Right ventricle myocardium superior (tissue), 1 donor: ENCODE data around the gene NECTIN2. TPM values are rescaled to one million over a fixed set of nuclear protein-coding genes. Genes with fewer than 3 reads are reported as not detected.
"Not testable (repeated sequence)": the region's sequence is repeated elsewhere in the genome, so short reads cannot be mapped to it uniquely, and the experiment has no call there.

ENCODE experiments used
- ATAC-seq: fragments of 200-7000 bp; cut with Tn5 transposase; one replicate; pipeline ENCODE4 v1.9.1; 2020; ENCODE audit warnings: mild to moderate bottlenecking; ENCODE audit not compliant: poor library complexity
- DNase-seq: peaks from one replicate; pipeline ENCODE4 v3.0.0-alpha.2; 2020
- intact Hi-C: fragments of 100-400 bp; cut with DNase I; formaldehyde crosslinking; loops from one replicate; pipeline ENCODE4 v1.11.2; 2022
- total RNA-seq: library from RNA; stranded (reverse); fragmentation: NEBNext Ultra II Directional; extraction: Animal tissue kit (Norgen Biotek cat#: 25700); gene quantifications from one replicate; pipeline ENCODE4 v1.2.1, GENCODE V29; 2021
- donor health status: DM: no; HTN: yes; CAD: no; lungs with severe emphysema.

NECTIN2 gene
- total RNA-seq, 1 donor from 2014 or later: 36.9 TPM

DNA sequence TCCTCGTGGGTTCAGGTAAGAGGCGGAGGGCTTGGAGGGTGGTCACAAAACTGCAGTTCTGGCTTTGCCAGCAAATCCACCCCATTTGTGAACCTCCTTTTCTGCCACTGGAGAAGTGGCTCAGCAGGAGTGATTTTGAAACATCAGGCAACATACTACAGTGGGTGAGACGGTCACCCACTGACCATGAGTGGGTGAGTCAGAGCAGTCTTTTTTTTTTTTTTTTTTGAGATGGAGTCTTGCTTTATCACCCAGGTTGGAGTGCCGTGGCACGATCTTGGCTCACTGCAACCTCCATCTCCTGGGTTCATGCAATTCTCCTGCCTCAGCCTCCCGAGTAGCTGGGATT lies 47.9 kb downstream of the NECTIN2 start:
- intact Hi-C loops: no loop called here
- no peak for DNase-seq
- no peak for ATAC-seq

DNA sequence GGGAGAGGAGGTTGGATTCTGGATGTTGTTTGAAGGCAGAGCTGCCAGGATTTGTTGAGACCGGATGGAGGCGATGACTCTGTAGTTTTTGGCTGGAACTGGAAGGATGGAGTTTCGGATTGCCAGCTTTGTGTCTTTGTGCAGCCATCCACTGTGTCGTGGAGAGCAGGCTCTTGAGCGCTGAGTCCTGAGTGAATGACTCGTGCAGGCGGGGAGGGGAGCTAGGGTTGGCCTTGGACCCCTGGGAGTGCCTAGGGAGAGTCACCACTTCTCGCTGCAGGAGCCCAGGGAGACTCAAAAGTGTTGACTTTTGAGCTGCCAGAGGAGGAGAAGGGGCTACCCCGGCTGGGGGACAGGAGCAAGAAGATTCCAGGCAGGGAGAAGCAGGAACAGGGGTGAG lies 48.8 kb downstream of the NECTIN2 start:
- ATAC-seq (no peak), DNase-seq (no peak)
- intact Hi-C loops: no loop called here

DNA sequence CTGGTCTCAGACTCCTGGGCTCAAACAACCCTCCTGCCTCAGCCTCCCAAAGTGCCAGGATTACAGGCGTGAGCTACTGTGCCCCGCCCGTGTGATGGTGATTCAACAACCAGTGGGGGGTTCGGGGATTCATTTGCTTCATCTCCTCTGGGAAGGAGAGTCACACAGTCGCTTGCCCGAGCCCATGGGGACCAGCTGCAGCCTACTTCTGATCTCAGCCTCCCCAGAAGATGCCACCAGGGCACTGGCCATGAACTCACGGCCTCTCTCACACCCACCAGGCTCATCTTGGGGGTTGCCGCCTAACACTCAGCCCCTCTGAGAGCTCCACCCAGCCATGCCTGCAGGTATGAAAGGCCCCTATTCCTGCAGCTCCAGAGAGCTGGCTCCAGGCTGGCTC lies 51.7 kb downstream of the NECTIN2 start:
- intact Hi-C loops: no loop called here
- DNase-seq (no peak), ATAC-seq (no peak)

DNA sequence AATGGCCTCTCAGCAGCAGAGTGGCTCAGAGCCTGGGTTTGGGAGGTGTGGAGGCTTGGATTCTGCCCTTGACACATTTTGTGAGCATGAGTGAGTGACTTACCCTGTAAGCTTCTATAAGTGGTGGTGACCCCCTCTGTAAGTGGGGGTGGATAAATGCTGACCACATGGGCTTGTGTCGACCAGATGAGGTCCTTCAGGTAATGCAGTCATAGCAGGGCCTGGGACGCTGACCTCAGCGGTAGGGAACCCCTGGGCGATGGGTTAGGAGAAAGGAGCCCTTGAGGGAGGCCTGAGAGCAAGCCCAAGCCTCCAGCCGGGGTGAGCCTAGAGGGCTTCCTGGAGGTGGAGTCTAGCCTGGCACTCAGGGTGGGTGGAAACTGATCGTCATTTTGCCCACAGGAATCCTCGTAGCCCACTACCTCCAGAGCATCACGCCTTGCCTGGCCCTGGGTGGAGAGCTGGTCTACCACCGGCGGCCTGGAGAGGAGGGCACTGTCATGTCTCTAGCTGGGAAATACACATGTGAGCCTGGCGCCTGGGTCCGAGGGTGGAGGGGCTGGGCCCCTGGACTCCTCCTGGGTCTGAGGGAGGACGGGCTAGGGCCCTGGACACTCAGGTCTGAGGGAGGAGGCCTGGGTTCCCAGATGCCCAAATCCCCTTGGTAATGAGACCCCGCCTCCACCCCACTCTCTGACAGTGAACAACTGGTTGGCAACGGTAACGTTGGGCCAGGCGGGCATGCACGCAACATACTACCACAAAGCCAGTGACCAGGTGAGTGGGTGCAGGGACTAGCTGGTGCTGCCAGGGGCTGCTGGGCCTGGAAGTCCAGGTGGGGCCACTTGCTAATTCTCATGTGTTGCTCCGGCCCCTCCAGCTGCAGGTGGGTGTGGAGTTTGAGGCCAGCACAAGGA lies 54.5 kb downstream of the NECTIN2 start:
- ATAC-seq: no peak
- intact Hi-C loops: loop anchor here (10.0 kb wide), 2 partner anchors 154 to 444 kb away; partner anchors contain the start of gene KLC3
- no peak for DNase-seq

DNA sequence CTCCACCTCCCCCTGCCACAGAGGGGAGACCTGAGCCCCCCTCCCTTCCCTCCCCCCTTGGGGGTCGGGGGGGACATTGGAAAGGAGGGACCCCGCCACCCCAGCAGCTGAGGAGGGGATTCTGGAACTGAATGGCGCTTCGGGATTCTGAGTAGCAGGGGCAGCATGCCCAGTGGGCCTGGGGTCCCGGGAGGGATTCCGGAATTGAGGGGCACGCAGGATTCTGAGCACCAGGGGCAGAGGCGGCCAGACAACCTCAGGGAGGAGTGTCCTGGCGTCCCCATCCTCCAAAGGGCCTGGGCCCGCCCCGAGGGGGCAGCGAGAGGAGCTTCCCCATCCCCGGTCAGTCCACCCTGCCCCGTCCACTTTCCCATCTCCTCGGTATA lies 57.1 kb downstream of the NECTIN2 start:
- intact Hi-C loops: loop anchor here (10.0 kb wide), 2 partner anchors 152 to 442 kb away; partner anchors contain the start of gene KLC3
- ATAC-seq (no peak), DNase-seq (no peak)

DNA sequence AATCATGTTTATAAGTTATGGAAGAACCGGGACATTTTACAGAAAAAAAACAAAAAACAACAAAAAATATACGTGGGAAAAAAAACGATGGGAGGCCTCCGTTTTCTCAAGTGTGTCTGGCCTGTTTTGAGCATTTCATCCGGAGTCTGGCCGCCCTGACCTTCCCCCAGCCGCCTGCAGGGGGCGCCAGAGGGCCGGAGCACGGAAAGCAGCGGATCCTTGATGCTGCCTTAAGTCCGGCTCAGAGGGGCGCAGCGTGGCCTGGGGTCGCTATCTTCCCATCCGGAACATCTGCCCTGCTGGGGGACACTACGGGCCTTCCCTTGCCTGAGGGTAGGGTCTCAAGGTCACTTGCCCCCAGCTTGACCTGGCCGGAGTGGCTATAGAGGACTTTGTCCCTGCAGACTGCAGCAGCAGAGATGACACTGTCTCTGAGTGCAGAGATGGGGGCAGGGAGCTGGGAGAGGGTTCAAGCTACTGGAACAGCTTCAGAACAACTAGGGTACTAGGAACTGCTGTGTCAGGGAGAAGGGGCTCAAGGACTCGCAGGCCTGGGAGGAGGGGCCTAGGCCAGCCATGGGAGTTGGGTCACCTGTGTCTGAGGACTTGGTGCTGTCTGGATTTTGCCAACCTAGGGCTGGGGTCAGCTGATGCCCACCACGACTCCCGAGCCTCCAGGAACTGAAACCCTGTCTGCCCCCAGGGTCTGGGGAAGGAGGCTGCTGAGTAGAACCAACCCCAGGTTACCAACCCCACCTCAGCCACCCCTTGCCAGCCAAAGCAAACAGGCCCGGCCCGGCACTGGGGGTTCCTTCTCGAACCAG lies 57.7 kb downstream of the NECTIN2 start:
- ATAC-seq: peak; percentile 83
- DNase-seq: peak; percentile 85
- intact Hi-C loops: loop anchor here (2.0 to 10.0 kb wide), 3 partner anchors 47 to 441 kb away; partner anchors contain the start of gene KLC3

DNA sequence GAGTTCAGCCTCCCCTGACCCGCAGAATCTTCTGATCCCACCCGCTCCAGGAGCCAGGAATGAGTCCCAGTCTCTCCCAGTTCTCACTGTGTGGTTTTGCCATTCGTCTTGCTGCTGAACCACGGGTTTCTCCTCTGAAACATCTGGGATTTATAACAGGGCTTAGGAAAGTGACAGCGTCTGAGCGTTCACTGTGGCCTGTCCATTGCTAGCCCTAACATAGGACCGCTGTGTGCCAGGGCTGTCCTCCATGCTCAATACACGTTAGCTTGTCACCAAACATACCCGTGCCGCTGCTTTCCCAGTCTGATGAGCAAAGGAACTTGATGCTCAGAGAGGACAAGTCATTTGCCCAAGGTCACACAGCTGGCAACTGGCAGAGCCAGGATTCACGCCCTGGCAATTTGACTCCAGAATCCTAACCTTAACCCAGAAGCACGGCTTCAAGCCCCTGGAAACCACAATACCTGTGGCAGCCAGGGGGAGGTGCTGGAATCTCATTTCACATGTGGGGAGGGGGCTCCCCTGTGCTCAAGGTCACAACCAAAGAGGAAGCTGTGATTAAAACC lies 58.4 kb downstream of the NECTIN2 start:
- intact Hi-C loops: loop anchor here (2.0 to 10.0 kb wide), 3 partner anchors 46 to 440 kb away; partner anchors contain the start of gene KLC3
- ATAC-seq (peak; percentile 7), DNase-seq (no peak)

DNA sequence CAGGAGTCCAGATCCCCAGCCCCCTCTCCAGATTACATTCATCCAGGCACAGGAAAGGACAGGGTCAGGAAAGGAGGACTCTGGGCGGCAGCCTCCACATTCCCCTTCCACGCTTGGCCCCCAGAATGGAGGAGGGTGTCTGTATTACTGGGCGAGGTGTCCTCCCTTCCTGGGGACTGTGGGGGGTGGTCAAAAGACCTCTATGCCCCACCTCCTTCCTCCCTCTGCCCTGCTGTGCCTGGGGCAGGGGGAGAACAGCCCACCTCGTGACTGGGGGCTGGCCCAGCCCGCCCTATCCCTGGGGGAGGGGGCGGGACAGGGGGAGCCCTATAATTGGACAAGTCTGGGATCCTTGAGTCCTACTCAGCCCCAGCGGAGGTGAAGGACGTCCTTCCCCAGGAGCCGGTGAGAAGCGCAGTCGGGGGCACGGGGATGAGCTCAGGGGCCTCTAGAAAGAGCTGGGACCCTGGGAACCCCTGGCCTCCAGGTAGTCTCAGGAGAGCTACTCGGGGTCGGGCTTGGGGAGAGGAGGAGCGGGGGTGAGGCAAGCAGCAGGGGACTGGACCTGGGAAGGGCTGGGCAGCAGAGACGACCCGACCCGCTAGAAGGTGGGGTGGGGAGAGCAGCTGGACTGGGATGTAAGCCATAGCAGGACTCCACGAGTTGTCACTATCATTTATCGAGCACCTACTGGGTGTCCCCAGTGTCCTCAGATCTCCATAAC lies 59.5 kb downstream of the NECTIN2 start, which contains the start of gene APOE:
Gene APOE, plus strand, starts transcription at position 360 of the 724 bp plus-strand sequence. CDS start 829 bp downstream, outside the sequence.
- ATAC-seq (no peak), DNase-seq (no peak)
- intact Hi-C loops: loop anchor here (2.0 to 10.0 kb wide), 3 partner anchors 45 to 439 kb away; partner anchors contain the start of gene KLC3

DNA sequence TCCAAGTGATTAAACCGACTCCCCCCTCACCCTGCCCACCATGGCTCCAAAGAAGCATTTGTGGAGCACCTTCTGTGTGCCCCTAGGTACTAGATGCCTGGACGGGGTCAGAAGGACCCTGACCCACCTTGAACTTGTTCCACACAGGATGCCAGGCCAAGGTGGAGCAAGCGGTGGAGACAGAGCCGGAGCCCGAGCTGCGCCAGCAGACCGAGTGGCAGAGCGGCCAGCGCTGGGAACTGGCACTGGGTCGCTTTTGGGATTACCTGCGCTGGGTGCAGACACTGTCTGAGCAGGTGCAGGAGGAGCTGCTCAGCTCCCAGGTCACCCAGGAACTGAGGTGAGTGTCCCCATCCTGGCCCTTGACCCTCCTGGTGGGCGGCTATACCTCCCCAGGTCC lies 61.5 kb downstream of the NECTIN2 start:
- DNase-seq (no peak), ATAC-seq (no peak)
- intact Hi-C loops: loop anchor here (10.0 kb wide), 2 partner anchors 147 to 437 kb away; partner anchors contain the start of gene KLC3

DNA sequence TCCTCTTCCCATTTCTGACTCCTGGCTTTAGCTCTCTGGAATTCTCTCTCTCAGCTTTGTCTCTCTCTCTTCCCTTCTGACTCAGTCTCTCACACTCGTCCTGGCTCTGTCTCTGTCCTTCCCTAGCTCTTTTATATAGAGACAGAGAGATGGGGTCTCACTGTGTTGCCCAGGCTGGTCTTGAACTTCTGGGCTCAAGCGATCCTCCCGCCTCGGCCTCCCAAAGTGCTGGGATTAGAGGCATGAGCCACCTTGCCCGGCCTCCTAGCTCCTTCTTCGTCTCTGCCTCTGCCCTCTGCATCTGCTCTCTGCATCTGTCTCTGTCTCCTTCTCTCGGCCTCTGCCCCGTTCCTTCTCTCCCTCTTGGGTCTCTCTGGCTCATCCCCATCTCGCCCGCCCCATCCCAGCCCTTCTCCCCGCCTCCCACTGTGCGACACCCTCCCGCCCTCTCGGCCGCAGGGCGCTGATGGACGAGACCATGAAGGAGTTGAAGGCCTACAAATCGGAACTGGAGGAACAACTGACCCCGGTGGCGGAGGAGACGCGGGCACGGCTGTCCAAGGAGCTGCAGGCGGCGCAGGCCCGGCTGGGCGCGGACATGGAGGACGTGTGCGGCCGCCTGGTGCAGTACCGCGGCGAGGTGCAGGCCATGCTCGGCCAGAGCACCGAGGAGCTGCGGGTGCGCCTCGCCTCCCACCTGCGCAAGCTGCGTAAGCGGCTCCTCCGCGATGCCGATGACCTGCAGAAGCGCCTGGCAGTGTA lies 62.2 kb downstream of the NECTIN2 start:
- intact Hi-C loops: loop anchor here (10.0 kb wide), 2 partner anchors 147 to 437 kb away; partner anchors contain the start of gene KLC3
- DNase-seq (no peak), ATAC-seq (no peak)

DNA sequence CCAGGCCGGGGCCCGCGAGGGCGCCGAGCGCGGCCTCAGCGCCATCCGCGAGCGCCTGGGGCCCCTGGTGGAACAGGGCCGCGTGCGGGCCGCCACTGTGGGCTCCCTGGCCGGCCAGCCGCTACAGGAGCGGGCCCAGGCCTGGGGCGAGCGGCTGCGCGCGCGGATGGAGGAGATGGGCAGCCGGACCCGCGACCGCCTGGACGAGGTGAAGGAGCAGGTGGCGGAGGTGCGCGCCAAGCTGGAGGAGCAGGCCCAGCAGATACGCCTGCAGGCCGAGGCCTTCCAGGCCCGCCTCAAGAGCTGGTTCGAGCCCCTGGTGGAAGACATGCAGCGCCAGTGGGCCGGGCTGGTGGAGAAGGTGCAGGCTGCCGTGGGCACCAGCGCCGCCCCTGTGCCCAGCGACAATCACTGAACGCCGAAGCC lies 62.8 kb downstream of the NECTIN2 start:
- intact Hi-C loops: loop anchor here (10.0 kb wide), 2 partner anchors 146 to 436 kb away; partner anchors contain the start of gene KLC3
- DNase-seq (no peak), ATAC-seq (no peak)

DNA sequence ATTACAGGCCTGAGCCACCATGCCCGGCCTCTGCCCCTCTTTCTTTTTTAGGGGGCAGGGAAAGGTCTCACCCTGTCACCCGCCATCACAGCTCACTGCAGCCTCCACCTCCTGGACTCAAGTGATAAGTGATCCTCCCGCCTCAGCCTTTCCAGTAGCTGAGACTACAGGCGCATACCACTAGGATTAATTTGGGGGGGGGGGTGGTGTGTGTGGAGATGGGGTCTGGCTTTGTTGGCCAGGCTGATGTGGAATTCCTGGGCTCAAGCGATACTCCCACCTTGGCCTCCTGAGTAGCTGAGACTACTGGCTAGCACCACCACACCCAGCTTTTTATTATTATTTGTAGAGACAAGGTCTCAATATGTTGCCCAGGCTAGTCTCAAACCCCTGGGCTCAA lies 63.7 kb downstream of the NECTIN2 start:
- ATAC-seq (no peak), DNase-seq (no peak)
- intact Hi-C loops: loop anchor here (10.0 kb wide), 2 partner anchors 145 to 435 kb away; partner anchors contain the start of gene KLC3

DNA sequence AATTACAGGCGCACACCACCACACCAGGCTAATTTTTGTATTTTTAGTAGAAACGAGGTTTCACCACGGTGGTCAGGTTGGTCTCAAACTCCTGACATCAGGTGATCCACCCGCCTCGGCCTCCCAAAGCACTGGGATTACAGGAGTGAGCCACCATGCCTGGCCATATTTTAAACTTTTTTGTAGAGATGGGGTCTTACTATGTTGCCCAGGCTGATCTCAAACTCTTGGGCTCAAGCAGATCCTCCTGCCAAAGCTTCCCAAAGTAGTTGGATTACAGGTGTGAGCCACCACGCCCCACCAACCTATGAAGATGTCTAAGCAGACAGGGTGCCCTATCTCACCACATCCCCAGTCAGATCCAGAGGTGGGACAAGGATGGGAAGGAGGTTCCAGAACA lies 65.8 kb downstream of the NECTIN2 start:
- DNase-seq, ATAC-seq, intact Hi-C loops: not testable (repeated sequence)

DNA sequence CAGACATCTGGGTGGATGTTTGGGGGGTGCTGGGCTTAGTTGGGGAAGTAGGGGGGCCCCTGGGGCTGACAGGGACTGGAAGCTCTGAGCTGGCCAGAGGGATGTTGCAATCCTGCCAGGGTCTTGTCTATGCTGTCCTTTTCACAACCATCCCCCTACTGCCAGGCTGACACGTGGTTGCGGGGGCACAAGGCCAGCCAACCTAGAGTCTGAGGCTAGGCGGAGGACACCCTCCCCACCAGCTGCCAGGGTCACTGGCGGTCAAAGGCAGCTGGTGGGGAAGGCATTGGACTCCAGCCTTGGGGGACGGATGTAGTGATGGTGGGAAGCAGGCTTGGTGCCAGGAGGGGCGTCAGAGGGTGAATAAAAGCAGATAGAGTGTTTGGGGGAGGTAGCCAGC lies 66.8 kb downstream of the NECTIN2 start:
- intact Hi-C loops: no loop called here
- ATAC-seq (no peak), DNase-seq (peak; percentile 64)

DNA sequence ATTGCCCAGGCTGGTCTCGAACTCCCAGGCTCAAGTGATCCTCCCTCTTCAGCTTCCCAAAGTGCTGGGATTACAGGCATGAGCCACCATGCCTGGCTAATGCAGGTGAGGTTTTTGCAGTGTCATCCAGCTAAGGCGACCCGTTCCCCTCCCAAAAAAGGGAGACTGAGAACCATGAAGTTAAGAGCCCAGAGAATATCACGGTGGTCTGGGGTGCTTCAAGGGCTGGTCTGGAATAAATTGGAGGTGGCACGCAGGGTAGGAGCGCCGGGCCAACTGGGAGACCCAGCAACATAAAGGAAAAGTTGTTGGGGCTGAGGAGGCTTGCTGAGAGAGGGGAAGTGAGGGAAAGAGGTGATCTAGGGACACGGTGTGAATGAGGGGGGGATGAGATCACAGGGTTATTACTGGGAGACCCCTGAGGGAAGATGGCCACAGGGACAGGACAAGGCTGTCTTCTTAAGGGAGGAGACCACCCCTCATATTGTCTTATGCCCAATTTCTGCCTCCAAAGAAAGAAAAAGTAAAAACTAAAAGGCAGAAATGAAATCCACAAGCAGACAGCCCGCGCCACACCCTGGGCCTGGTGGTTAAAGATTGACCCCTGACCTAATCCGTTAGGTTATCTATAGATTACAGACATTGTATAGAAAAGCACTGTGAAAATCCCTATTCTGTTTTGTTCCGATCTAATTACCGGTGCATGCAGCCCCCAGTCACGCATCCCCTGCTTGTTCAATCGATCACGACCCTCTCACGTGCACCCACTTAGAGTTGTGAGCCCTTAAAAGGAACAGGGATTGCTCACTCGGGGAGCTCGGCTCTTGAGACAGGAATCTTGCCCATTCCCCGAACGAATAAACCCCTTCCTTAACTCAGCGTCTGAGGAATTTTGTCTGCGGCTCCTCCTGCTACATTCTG lies 67.7 kb downstream of the NECTIN2 start:
- ATAC-seq, intact Hi-C loops, DNase-seq: not testable (repeated sequence)
